HFF-Myc (cell line): ENCODE results near the gene TNIK.

Experiments used
- DNase-seq: peaks from one replicate; pipeline ENCODE4 v3.0.0-alpha.2; 2011; ENCODE audit warnings: low read depth; ENCODE audit errors: extremely low read depth
- H3K4me3 ChIP-seq: replicated peaks from 2 replicates; pipeline ENCODE4 v1.5.1; 2011; ENCODE audit warnings: low read depth, mild to moderate bottlenecking, control low read depth, low read length
- CTCF ChIP-seq: IDR thresholded peaks from 2 replicates; pipeline ENCODE4 v1.5.1; 2012; ENCODE audit warnings: mild to moderate bottlenecking, low read depth, low read length, control low read depth; ENCODE audit errors: missing control alignments

TNIK gene

GRCh38 chr3:171221597-171221996, 238.6 kb downstream of the TNIK start:
- no peak for DNase-seq
- H3K4me3 ChIP-seq, result no peak overlapping the region
- TF ChIP-seq CTCF, result no peak

GRCh38 chr3:171221104-171221503, 239.1 kb downstream of the TNIK start:
- no peak overlapping the region for H3K4me3 ChIP-seq
- no peak for DNase-seq
- no peak for TF ChIP-seq CTCF

- no peak overlapping the region for H3K4me3 ChIP-seq
- no peak for TF ChIP-seq CTCF
- no peak for DNase-seq
Observed at GRCh38 chr3:171219258-171219657, 240.9 kb downstream of the TNIK start.

- H3K4me3 ChIP-seq, result no peak overlapping the region
- no peak for TF ChIP-seq CTCF
- DNase-seq, result no peak
Observed at GRCh38 chr3:171218069-171218468, 242.1 kb downstream of the TNIK start.

- TF ChIP-seq CTCF, result no peak
- no peak overlapping the region for H3K4me3 ChIP-seq
- DNase-seq, result no peak
Observed at GRCh38 chr3:171213907-171214306, 246.3 kb downstream of the TNIK start.

- H3K4me3 ChIP-seq, result no peak overlapping the region
- no peak for DNase-seq
- no peak for TF ChIP-seq CTCF
Observed at GRCh38 chr3:171213178-171213577, 247.0 kb downstream of the TNIK start.

GRCh38 chr3:171212648-171213047, 247.6 kb downstream of the TNIK start:
- H3K4me3 ChIP-seq, result no peak overlapping the region
- no peak for DNase-seq
- TF ChIP-seq CTCF, result no peak
